Tibial nerve (tissue), 4 donors: Measurements from ENCODE around the gene FRMPD1. TPM values are rescaled to one million over a fixed set of nuclear protein-coding genes. Genes with fewer than 3 reads are reported as not detected.

Experiments
- DNase-seq, 2 donors: peaks; one replicate each; pipeline ENCODE4 v3.0.0-alpha.2; 2019; ENCODE audit warnings: low spot score in 2 of 2
- H3K27ac ChIP-seq, 4 donors: fragments of 200-600 bp; sonication (generic) in 3 of 4; one replicate each; pipeline ENCODE4 v1.5.1; 2017 to 2019; ENCODE audit warnings: mild to moderate bottlenecking in 1 of 4
- H3K27me3 ChIP-seq, 2 donors: fragments of 200-600 bp; sonication (generic) in 1 of 2; one replicate each; pipeline versions ENCODE4 v1.5.1 to v1.6.0; 2017 to 2019
- H3K36me3 ChIP-seq, 3 donors: fragments of 200-600 bp; sonication (generic); one replicate each; pipeline ENCODE4 v1.5.1; 2018 to 2019
- H3K4me1 ChIP-seq, 4 donors: fragments of 200-600 bp; sonication (generic) in 3 of 4; one replicate each; pipeline ENCODE4 v1.5.1; 2017 to 2019
- H3K4me3 ChIP-seq, 4 donors: fragments of 200-600 bp; sonication (generic) in 3 of 4; one replicate each; pipeline ENCODE4 v1.5.1; 2017 to 2019; ENCODE audit warnings: mild to moderate bottlenecking in 1 of 4, moderate library complexity in 1 of 4
- H3K9me3 ChIP-seq, 4 donors: fragments of 200-600 bp; sonication (generic) in 3 of 4; one replicate each; pipeline ENCODE4 v1.5.1; 2017 to 2019
- EP300 ChIP-seq, 2 donors: sonication (generic); formaldehyde crosslinking; IDR thresholded peaks; one replicate each; pipeline ENCODE4 v1.6.1; 2017; ENCODE audit warnings: antibody characterized with exemption in 2 of 2, mild to moderate bottlenecking in 1 of 2
- POLR2A ChIP-seq, 2 donors: fragments of 450-650 bp; IDR thresholded peaks; one replicate each; pipeline ENCODE4 v1.6.1; 2017; ENCODE audit warnings: antibody characterized with exemption in 2 of 2, mild to moderate bottlenecking in 2 of 2, moderate library complexity in 2 of 2
- WGBS, 2 donors: methylation state at CpG; one replicate each; pipeline ENCODE4 v1.1.5; 2018; 5-methylcytosine and 5-hydroxymethylcytosine counted together
- total RNA-seq, 4 donors: library from RNA; depleted of rRNA; stranded (reverse); fragments of >200 nt; gene quantifications; one replicate each; pipeline ENCODE4 v1.1.0, GENCODE V29; 2016
- TF ChIP-seq, protein P1 (sequence below), 5 experiments: fragments of 200-600 bp in 3 of 5; fragments of 450-650 bp in 2 of 5; sonication (generic) in 3 of 5; IDR thresholded peaks; one replicate each; pipeline ENCODE4 v1.5.1; 2016 to 2019; ENCODE audit warnings: antibody characterized with exemption in 5 of 5, mild to moderate bottlenecking in 3 of 5, moderate library complexity in 2 of 5

FRMPD1 gene
- total RNA-seq, 4 donors from 2014 or later = 0.30 to 1.6 (median 0.42) TPM; not detected in 1

DNA sequence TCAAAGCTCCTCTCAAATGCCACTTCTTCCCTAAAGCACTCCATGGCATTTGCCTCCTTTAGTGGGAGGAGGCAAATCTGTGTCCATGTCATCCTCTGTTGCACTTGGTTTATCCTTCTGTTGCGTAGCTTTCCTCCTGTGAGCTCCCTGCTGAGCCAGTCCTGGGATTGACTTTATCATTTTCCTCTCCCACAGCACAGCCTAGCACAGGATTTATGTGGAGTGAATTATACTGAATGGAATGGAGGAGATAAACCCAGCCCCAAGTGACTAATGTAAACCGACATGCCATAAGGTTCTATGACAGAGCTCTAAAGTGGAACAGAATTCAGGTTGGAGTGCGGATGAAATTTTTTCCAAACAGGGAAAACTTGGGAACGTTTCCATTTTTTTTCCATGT lies 31.9 kb upstream of the FRMPD1 start:
- 88 to 89% methylated on average over 4 of the region's 4 CpGs for WGBS, 2 donors
- H3K36me3 ChIP-seq = no peaks in the 10 kb centered on the region
- TF ChIP-seq EP300 (IDR thresholded peaks at IDR 0.05) (no peak), POLR2A (IDR thresholded peaks at IDR 0.05) (no peak)
- TF ChIP-seq, protein P1, sequence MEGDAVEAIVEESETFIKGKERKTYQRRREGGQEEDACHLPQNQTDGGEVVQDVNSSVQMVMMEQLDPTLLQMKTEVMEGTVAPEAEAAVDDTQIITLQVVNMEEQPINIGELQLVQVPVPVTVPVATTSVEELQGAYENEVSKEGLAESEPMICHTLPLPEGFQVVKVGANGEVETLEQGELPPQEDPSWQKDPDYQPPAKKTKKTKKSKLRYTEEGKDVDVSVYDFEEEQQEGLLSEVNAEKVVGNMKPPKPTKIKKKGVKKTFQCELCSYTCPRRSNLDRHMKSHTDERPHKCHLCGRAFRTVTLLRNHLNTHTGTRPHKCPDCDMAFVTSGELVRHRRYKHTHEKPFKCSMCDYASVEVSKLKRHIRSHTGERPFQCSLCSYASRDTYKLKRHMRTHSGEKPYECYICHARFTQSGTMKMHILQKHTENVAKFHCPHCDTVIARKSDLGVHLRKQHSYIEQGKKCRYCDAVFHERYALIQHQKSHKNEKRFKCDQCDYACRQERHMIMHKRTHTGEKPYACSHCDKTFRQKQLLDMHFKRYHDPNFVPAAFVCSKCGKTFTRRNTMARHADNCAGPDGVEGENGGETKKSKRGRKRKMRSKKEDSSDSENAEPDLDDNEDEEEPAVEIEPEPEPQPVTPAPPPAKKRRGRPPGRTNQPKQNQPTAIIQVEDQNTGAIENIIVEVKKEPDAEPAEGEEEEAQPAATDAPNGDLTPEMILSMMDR (IDR thresholded peaks at IDR 0.05) = no peak
- H3K27ac ChIP-seq = no peak overlapping the region
- H3K4me3 ChIP-seq = no peak overlapping the region
- H3K4me1 ChIP-seq = no peaks in the 10 kb centered on the region
- no peaks in the 10 kb centered on the region for H3K9me3 ChIP-seq
- no peak for DNase-seq
- H3K27me3 ChIP-seq = no peaks in the 10 kb centered on the region

DNA sequence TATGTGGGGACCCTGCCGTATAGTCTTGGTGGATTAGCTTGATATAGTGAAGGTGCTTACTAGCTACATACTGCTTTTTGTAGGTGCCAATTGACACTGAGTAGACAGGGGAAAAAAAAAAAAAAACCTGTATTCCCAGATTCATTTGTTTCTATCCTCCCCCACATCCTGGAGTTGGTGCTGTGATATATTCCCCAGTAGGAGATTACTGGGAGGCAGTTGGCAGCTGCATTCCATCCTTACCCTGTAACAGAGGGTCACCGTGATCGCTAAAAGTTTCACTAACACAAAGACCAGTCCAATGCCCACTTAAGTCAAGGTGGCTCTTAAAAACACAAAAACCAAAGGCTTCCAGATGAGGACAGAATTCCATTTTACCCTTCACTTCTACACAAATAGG lies 30.9 kb upstream of the FRMPD1 start:
- no peaks in the 10 kb centered on the region for H3K27me3 ChIP-seq
- no peaks in the 10 kb centered on the region for H3K9me3 ChIP-seq
- H3K27ac ChIP-seq = no peak overlapping the region
- TF ChIP-seq, protein P1 (IDR thresholded peaks at IDR 0.05) = no peak
- TF ChIP-seq POLR2A (IDR thresholded peaks at IDR 0.05) (no peak), EP300 (IDR thresholded peaks at IDR 0.05) (no peak)
- DNase-seq = no peak
- H3K4me3 ChIP-seq = no peak overlapping the region
- no peaks in the 10 kb centered on the region for H3K4me1 ChIP-seq
- H3K36me3 ChIP-seq = no peaks in the 10 kb centered on the region
- WGBS, 2 donors = 79 to 86% methylated on average over 3 of the region's 3 CpGs

DNA sequence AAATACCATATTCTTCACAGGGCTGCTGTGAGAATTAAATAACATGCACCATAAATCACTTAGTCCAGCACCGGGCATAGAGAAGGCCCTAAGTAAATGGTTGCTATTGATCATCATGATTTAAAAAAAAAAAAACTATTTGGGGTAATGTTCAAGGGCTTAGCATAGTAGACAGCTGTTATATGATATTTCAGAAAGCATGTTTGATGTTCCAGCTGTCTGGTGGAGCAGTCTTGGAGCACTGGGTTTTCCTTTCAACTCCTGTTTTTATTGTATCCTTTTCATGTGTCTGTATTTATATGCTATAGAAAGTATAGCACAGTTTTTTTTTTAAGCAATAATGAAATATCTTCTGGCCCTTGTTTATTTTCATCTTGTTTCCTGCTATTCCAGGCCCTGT lies 30.4 kb upstream of the FRMPD1 start:
- 59 to 61% methylated on average over 1 of the region's 1 CpG for WGBS, 2 donors
- Histone ChIP-seq H3K27ac (no peak overlapping the region), H3K27me3 (no peaks in the 10 kb centered on the region), H3K9me3 (no peaks in the 10 kb centered on the region), H3K4me1 (no peaks in the 10 kb centered on the region), H3K4me3 (no peak overlapping the region), H3K36me3 (no peaks in the 10 kb centered on the region)
- no peak for DNase-seq
- TF ChIP-seq, protein P1 (IDR thresholded peaks at IDR 0.05) = no peak
- TF ChIP-seq POLR2A (IDR thresholded peaks at IDR 0.05) (no peak), EP300 (IDR thresholded peaks at IDR 0.05) (no peak)

DNA sequence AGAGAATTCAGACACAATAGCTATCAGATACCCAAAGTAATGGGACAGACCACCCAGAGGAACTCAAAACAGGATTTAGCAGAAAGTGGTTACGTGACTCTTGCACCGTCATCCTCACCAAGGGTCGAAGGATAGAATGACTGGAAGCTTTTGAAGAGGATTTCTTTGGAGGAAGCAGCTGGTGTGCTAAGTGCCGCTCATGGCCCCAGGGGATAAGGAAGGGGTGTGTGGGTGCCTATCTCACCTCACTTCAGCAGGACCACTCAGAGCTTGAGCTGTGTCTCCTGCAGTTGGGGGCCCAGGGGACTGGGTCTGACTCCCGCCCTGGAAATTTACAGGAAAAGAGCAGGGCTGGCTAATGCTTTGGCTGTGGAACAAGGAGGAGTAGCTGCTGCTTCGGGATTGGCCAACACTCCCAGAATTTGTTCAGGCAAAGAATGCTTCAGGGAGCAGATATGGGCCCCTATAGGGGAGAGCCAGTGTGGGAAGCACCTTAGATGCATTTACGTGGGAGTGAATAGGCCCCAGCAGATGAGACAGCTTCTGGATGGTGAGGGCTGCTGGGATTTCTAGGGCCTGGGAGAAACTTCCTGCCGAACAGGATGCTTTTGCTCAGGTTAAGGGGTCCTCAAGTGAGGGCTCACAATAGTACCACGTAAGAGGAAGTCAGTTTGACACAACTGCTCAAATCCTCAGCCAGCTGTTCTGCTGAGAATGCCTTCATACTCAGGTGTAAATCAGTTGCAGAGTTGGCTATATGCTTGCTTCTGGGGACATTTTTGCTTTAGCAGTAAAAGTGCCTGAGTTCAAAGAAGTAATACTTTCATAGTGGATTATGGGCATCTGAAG lies 29.3 kb upstream of the FRMPD1 start:
- Histone ChIP-seq H3K27me3 (no peaks in the 10 kb centered on the region), H3K27ac (no peak overlapping the region), H3K4me3 (no peak overlapping the region), H3K36me3 (no peaks in the 10 kb centered on the region), H3K9me3 (no peaks in the 10 kb centered on the region), H3K4me1 (no peaks in the 10 kb centered on the region)
- DNase-seq = no peak
- TF ChIP-seq EP300 (IDR thresholded peaks at IDR 0.05) = no peak
- TF ChIP-seq, protein P1 (IDR thresholded peaks at IDR 0.05) = no peak
- TF ChIP-seq POLR2A (IDR thresholded peaks at IDR 0.05) = no peak
- 54 to 61% methylated on average over 9 of the region's 9 CpGs for WGBS, 2 donors

DNA sequence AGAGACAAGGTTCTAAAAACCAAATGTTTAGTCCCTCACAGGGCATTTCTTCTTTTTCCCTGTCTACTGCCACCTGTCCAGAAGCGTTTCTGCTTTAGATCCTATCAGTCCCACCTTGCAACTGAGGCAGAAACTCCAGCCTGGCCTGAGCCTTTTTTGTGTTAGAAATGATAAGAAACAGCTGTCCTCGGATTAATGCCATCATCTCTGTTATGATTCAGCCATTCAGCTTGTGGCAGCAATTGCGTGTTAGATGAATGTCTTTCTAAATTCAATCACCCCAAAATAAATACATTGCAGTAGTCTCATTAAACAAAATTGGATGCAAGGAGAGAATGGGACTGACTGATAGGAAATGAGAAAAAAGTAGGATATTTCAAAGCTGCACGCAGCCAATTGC lies 28.3 kb upstream of the FRMPD1 start:
- no peak overlapping the region for H3K27ac ChIP-seq
- no peak overlapping the region for H3K4me3 ChIP-seq
- no peaks in the 10 kb centered on the region for H3K9me3 ChIP-seq
- H3K27me3 ChIP-seq = no peaks in the 10 kb centered on the region
- DNase-seq = no peak
- H3K36me3 ChIP-seq = no peaks in the 10 kb centered on the region
- TF ChIP-seq EP300 (IDR thresholded peaks at IDR 0.05) (no peak), POLR2A (IDR thresholded peaks at IDR 0.05) (no peak)
- TF ChIP-seq, protein P1 (IDR thresholded peaks at IDR 0.05) = no peak
- no peaks in the 10 kb centered on the region for H3K4me1 ChIP-seq
- WGBS, 2 donors = 68 to 75% methylated on average over 4 of the region's 4 CpGs
